ENCODE results near the gene PDPN. TPM values are rescaled to one million over a fixed set of nuclear protein-coding genes. Genes with fewer than 3 reads are reported as not detected.

The PDPN gene
- polyA plus RNA-seq, 1 donor (not counting 4 experiments of a cell fraction or from before 2014, with no cell fraction given) = 29.9 TPM

DNA sequence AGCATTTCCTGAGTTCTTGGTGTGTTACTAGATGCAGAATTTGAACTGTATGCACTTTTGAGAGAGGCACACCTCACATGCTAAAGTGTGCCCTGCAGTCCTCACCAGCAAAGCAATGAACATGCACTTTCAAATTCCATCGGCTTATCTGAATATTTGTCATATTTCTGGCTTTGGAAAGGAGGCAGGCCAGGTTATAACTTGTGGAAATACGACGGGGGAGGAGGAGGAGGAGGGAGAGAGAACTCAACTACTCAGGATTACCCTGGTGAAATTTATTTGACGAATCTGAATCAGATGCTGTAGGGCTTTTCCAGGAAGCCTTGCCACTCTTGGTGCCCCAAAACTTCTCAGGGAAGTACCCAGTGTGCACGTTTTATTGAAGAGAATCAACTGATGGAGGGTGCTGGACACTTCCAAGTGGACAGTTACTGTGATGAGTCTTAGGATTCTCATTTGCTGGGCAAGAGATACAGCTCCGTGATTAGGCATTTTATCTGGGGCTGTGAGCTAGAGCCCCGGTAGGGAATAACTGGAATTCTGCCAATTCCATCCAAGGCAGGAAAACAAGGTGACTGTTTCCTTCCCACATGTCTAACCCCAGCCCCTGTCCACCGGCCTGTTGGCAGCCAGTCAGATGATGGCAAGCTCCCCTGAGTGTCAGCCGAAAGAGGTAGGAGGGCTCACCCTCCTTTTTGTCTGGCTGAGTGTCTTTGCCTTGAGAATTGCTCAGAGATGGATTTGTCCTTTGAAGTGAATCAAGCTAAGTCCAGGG, 3.8 kb downstream of the PDPN start:
- DNase-seq (ENCODE audit: low read depth, low spot score) (no peak), FAIRE-seq (peak; percentile 96)
- dilution Hi-C loops (cut with MboI; ENCODE audit: extremely low pct_ligation_motif_present, low sequenced_read_pairs) = no loop called here
- H3K9me1 ChIP-seq (ENCODE audit: control insufficient read depth, extremely low read depth, insufficient read depth, low read length) = peaks cover 2% of the 10 kb centered on the region
- H4K20me1 ChIP-seq (ENCODE audit: control insufficient read depth, extremely low read depth, insufficient read depth, low read length) = no peaks in the 10 kb centered on the region
- no peak for TF ChIP-seq EZH2 (IDR thresholded peaks at IDR 0.05; ENCODE audit: low read length)
- peak overlapping the region; percentile 50 for H2AFZ ChIP-seq (ENCODE audit: control insufficient read depth, low read length)
- H3K4me1 ChIP-seq (ENCODE audit: control insufficient read depth, extremely low read depth, insufficient read depth, low read length) = peaks cover 69% of the 10 kb centered on the region
- peaks cover 28% of the 10 kb centered on the region for H3K79me2 ChIP-seq (ENCODE audit: control insufficient read depth, insufficient read depth, low read length)
- H3K36me3 ChIP-seq (ENCODE audit: control insufficient read depth in 2 of 2, extremely low read depth in 1 of 2, insufficient read depth in 2 of 2, low read length in 2 of 2) = peaks cover 0 to 3% of the 10 kb centered on the region in 2 experiments
- no peaks in the 10 kb centered on the region for H3K27me3 ChIP-seq (ENCODE audit: control insufficient read depth, extremely low read depth, insufficient read depth, low read length)
- peak overlapping the region in 2 of 3 experiments; percentile 19 to 29 for H3K4me3 ChIP-seq (ENCODE audit: control insufficient read depth in 2 of 3, extremely low read depth in 1 of 3, insufficient read depth in 2 of 3, low read depth in 1 of 3, low read length in 3 of 3)
- H3K9ac ChIP-seq (ENCODE audit: control insufficient read depth, extremely low read depth, insufficient read depth, low read length) = peak overlapping the region; percentile 89
- H3K9me3 ChIP-seq (ENCODE audit: control insufficient read depth, low read depth, low read length) = no peaks in the 10 kb centered on the region
- peak overlapping the region; percentile 89 for H3K27ac ChIP-seq (ENCODE audit: control insufficient read depth, insufficient read depth, low read length)
- peak overlapping the region; percentile 86 for H3K4me2 ChIP-seq (ENCODE audit: control insufficient read depth, extremely low read depth, insufficient read depth, low read depth, low read length)

DNA sequence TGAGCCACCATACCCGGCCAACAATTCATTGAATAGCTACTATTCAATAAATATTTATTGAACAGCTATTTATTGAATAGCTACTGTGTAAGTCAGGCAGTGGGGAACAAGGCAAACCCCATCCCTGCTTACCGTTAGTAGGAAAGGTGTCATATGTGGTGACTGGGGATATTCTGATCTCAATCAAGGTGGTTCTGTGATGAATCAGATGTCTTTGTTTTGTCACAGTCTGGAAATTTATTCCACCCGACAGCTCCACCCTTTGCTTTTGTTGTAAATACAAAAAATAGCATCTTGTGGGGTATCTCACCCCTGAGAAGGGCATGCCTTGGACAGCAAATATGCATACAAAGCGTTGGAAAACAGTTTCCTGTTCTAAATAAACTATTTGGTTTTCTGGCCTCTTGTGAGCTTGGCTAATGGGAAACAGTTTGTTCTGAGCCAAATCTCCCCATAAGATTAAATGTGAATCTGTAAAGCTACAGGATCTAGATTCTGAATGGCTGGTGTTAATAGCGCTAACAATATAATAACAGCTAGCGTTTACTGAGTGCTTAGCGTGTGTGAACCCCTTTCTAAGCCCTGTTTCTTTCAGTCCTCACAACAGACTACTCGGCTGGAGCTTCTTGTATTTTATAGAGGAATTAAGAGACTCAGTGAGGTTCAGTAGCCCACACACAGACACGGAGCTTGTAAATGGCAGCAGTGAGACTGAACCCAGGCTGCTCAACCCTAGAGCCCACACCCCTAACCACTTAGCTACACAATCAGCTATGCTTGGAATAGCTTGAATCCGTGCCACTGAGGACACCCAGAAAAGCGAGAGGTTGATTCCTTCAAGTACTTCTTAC, 5.5 kb downstream of the PDPN start:
- FAIRE-seq = peak; percentile 70
- no peak for DNase-seq (ENCODE audit: low read depth, low spot score)
- Histone ChIP-seq H3K9me1 (ENCODE audit: control insufficient read depth, extremely low read depth, insufficient read depth, low read length) (peaks cover 2% of the 10 kb centered on the region), H2AFZ (ENCODE audit: control insufficient read depth, low read length) (no peak overlapping the region), H3K9me3 (ENCODE audit: control insufficient read depth, low read depth, low read length) (no peaks in the 10 kb centered on the region), H3K36me3 (ENCODE audit: control insufficient read depth in 2 of 2, extremely low read depth in 1 of 2, insufficient read depth in 2 of 2, low read length in 2 of 2) (peaks cover 0 to 3% of the 10 kb centered on the region in 2 experiments), H3K9ac (ENCODE audit: control insufficient read depth, extremely low read depth, insufficient read depth, low read length) (peak overlapping the region; percentile 10), H3K4me3 (ENCODE audit: control insufficient read depth in 2 of 3, extremely low read depth in 1 of 3, insufficient read depth in 2 of 3, low read depth in 1 of 3, low read length in 3 of 3) (no peak overlapping the region), H3K4me1 (ENCODE audit: control insufficient read depth, extremely low read depth, insufficient read depth, low read length) (peaks cover 73% of the 10 kb centered on the region), H3K27ac (ENCODE audit: control insufficient read depth, insufficient read depth, low read length) (peak overlapping the region; percentile 43), H4K20me1 (ENCODE audit: control insufficient read depth, extremely low read depth, insufficient read depth, low read length) (no peaks in the 10 kb centered on the region), H3K27me3 (ENCODE audit: control insufficient read depth, extremely low read depth, insufficient read depth, low read length) (no peaks in the 10 kb centered on the region), H3K4me2 (ENCODE audit: control insufficient read depth, extremely low read depth, insufficient read depth, low read depth, low read length) (peak overlapping the region; percentile 8), H3K79me2 (ENCODE audit: control insufficient read depth, insufficient read depth, low read length) (peaks cover 23% of the 10 kb centered on the region)
- dilution Hi-C loops (cut with MboI; ENCODE audit: extremely low pct_ligation_motif_present, low sequenced_read_pairs) = no loop called here
- TF ChIP-seq, protein P1, sequence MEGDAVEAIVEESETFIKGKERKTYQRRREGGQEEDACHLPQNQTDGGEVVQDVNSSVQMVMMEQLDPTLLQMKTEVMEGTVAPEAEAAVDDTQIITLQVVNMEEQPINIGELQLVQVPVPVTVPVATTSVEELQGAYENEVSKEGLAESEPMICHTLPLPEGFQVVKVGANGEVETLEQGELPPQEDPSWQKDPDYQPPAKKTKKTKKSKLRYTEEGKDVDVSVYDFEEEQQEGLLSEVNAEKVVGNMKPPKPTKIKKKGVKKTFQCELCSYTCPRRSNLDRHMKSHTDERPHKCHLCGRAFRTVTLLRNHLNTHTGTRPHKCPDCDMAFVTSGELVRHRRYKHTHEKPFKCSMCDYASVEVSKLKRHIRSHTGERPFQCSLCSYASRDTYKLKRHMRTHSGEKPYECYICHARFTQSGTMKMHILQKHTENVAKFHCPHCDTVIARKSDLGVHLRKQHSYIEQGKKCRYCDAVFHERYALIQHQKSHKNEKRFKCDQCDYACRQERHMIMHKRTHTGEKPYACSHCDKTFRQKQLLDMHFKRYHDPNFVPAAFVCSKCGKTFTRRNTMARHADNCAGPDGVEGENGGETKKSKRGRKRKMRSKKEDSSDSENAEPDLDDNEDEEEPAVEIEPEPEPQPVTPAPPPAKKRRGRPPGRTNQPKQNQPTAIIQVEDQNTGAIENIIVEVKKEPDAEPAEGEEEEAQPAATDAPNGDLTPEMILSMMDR (optimal IDR thresholded peaks at IDR 0.05 in 1 of 3, IDR thresholded peaks at IDR 0.05 in 1 of 3, conservative IDR thresholded peaks at IDR 0.05 in 1 of 3; ENCODE audit: extremely low read depth in 1 of 3, insufficient read depth in 2 of 3, low read length in 3 of 3) = no peak
- TF ChIP-seq EZH2 (IDR thresholded peaks at IDR 0.05; ENCODE audit: low read length) = no peak

Measured in keratinocyte (primary cell).